Kidney epithelial cell (primary cell): ENCODE results near the gene TRIP12. TPM values are rescaled to one million over a fixed set of nuclear protein-coding genes. Genes with fewer than 3 reads are reported as not detected.

ENCODE experiments used
- DNase-seq: peaks from one replicate; pipeline ENCODE4 v3.0.0-alpha.2; 2010; ENCODE audit warnings: low read depth
- H3K27me3 ChIP-seq: 2 replicates; pipeline ENCODE4 v1.6.0; 2011; ENCODE audit warnings: low read length; ENCODE audit not compliant: control insufficient read depth, insufficient read depth
- H3K36me3 ChIP-seq: 2 replicates; pipeline ENCODE4 v1.5.1; 2011; ENCODE audit warnings: low read length; ENCODE audit not compliant: control insufficient read depth, insufficient read depth
- H3K4me3 ChIP-seq: 2 replicates; pipeline ENCODE4 v1.5.1; 2011; ENCODE audit warnings: low read depth, mild to moderate bottlenecking, control low read depth, low read length
- total RNA-seq: library from RNA; depleted of rRNA; stranded (reverse); fragments of >200 nt; gene quantifications from 2 replicates; pipeline ENCODE4 v1.2.3, GENCODE V29; 2015
- TF ChIP-seq, protein P1 (sequence below): IDR thresholded peaks from 2 replicates; pipeline ENCODE4 v1.5.1; 2011; ENCODE audit warnings: mild to moderate bottlenecking, moderate library complexity, low read length, control low read depth, inconsistent platforms; ENCODE audit not compliant: insufficient read depth, poor library complexity, severe bottlenecking

The TRIP12 gene
- total RNA-seq, 1 donor from 2014 or later, result 109 TPM

DNA sequence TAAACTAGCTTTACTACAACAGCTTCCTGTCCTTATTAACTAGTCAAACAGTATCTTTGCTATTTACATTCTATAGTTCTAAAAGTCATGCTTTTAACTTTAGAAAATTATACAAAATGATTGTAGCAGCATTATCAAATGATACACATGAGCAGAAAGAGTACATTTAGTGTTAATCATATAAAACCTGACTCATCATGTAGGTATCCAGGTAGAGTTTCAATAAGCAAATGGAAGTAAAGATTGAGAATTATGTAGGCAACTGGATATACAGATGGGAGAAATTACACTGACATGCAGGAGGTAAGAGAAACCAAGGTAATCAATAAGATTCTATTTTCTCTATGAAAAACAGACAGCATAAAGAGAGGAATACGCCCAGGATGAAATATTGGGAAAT, 33.8 kb downstream of the TRIP12 start:
- Histone ChIP-seq H3K36me3 (no peaks in the 10 kb centered on the region), H3K27me3 (no peaks in the 10 kb centered on the region), H3K4me3 (no peak overlapping the region)
- TF ChIP-seq, protein P1, sequence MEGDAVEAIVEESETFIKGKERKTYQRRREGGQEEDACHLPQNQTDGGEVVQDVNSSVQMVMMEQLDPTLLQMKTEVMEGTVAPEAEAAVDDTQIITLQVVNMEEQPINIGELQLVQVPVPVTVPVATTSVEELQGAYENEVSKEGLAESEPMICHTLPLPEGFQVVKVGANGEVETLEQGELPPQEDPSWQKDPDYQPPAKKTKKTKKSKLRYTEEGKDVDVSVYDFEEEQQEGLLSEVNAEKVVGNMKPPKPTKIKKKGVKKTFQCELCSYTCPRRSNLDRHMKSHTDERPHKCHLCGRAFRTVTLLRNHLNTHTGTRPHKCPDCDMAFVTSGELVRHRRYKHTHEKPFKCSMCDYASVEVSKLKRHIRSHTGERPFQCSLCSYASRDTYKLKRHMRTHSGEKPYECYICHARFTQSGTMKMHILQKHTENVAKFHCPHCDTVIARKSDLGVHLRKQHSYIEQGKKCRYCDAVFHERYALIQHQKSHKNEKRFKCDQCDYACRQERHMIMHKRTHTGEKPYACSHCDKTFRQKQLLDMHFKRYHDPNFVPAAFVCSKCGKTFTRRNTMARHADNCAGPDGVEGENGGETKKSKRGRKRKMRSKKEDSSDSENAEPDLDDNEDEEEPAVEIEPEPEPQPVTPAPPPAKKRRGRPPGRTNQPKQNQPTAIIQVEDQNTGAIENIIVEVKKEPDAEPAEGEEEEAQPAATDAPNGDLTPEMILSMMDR, result no peak
- no peak for DNase-seq

DNA sequence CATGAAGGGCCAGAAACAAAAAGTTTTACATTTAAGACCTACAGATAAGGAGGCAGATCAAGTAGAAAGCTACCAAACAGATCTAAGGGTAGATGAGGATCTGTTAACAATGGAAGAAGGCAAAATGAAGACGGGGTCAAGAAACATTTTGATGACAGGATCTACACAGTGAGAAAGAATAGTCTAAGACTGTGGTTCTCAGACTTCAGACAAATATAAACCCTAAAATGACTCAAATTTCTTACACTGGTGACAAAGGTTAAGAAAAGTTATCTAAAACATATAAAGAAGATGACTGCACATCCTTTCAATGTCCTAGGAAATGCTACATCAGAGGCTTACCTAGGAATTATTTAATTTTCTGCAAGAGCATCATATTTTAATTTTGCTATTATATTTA, 34.4 kb downstream of the TRIP12 start:
- H3K27me3 ChIP-seq, result no peaks in the 10 kb centered on the region
- no peak overlapping the region for H3K4me3 ChIP-seq

DNA sequence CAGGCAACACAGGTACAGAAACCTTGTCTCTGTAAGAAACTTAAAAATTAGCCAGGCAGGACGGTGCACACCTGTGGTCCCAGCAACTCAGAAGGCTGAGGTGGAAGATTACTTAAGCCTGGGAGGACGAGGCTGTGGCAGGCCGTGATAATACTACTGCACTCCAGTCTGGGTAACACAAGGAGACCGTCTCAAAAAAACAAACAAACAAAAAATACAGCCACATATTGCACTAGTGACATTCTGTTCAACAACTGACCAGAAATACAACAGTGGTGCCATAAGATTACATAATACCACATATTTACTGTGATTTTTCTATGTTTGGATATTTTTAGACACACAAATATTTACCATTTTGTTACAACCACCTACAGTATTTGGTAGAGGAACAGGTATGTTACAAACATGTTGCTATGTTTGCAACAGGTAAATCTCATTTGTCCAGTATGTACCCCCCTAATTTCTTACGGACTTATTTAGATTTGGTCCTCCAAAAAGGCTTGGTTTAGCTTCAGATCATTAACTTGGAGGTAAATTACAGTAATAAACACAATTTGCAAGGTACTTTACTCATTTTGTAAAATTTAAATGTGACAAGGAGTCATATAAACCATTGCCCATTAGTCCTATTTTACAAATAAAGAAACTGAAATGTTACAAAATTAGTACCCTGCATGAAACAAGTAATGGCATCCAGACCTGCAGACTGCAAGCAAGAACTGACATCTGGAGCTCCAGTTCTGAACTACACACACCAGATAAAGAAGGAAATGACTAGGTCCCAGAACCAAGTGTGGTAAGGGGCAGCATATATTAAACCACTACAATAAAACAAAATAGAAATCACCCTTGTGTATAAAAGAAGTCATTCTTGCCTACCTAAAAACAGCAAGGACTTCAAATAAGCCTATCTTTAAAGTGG, 36.8 kb downstream of the TRIP12 start:
- Histone ChIP-seq H3K36me3 (no peaks in the 10 kb centered on the region), H3K27me3 (no peaks in the 10 kb centered on the region), H3K4me3 (no peak overlapping the region)
- TF ChIP-seq, protein P1, result no peak
- no peak for DNase-seq

More for the DNA sequence above, 34.4 kb downstream of the TRIP12 start:
- no peaks in the 10 kb centered on the region for H3K36me3 ChIP-seq
- TF ChIP-seq, protein P1, result no peak
- no peak for DNase-seq

DNA sequence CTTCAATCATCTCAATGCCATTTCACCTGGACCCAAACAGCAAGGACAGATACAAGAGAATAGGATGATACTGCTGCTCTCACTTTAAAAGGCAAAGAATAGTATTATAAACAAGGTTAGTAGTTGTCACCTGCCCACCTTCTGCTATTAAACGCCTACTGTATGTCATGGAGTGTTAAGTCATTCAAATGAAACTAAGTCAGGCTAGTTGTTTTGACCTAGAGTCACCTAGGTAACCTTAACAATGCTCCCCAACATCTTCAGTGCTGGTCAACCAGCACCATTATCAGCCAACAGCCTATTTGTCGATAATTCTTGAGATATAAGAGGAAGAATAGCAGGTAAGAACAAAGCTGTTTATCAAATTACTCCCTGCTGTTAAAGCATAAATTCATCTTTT, 39.2 kb downstream of the TRIP12 start:
- H3K4me3 ChIP-seq, result no peak overlapping the region

DNA sequence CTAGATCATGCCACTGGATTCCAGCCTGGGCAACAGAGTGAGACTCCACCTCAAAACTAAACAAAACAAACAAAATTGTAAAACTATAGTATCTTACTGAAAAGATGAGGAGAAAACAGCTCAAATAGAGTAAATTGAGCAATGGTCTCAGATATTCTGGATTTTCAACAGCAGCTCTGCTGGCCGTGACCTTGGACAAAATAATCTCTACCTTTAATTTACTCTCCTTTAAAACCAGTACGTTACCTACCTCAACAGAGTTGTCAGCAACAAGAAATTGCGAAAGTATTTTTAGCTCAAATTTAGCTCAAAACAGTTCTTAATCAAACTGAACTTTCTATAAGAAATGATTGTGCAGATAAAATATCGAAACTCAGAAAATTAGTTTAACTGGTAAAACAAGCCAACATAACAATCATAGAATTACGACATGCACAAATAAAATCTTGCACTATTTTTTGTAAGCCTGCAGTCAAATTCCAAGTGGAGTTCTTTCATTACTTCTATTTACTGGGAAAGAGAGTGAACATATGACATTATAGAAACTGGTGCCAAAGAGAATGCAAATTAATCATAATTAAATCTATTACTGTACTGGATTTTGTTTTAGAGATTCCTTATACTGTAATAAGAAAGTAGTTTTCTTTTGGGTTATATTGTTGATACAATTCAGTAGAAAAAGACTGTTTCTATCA, 40.8 kb downstream of the TRIP12 start:
- H3K4me3 ChIP-seq, result no peak overlapping the region
- no peaks in the 10 kb centered on the region for H3K27me3 ChIP-seq
- no peak for DNase-seq
- TF ChIP-seq, protein P1, result no peak
- no peaks in the 10 kb centered on the region for H3K36me3 ChIP-seq

More for the DNA sequence above, 39.2 kb downstream of the TRIP12 start:
- TF ChIP-seq, protein P1, result no peak
- Histone ChIP-seq H3K27me3 (no peaks in the 10 kb centered on the region), H3K36me3 (no peaks in the 10 kb centered on the region)
- DNase-seq, result no peak
